Glutamatergic neuron (in vitro differentiated cells): ENCODE measurements around the gene TMEM229B. TPM values are rescaled to one million over a fixed set of nuclear protein-coding genes. Genes with fewer than 3 reads are reported as not detected.
A peak's percentile ranks its signal among the peaks of the same experiment; 100 is the strongest.

Experiments
- DNase-seq: peaks from one replicate; pipeline ENCODE4 v3.0.0; 2022
- H3K27ac Mint-ChIP-seq: one replicate; pipeline ENCODE4 v1.8.0; 2020; ENCODE audit warnings: mild to moderate bottlenecking, mixed read lengths, inconsistent platforms; ENCODE audit not compliant: unreplicated experiment
- H3K27me3 Mint-ChIP-seq: one replicate; pipeline ENCODE4 v1.8.0; 2020; ENCODE audit warnings: mild to moderate bottlenecking, moderate library complexity, mixed read lengths, inconsistent platforms; ENCODE audit not compliant: unreplicated experiment
- H3K36me3 Mint-ChIP-seq: one replicate; pipeline ENCODE4 v1.8.0; 2020; ENCODE audit warnings: mild to moderate bottlenecking, mixed read lengths, inconsistent platforms; ENCODE audit not compliant: unreplicated experiment
- H3K4me1 Mint-ChIP-seq: one replicate; pipeline ENCODE4 v1.8.0; 2020; ENCODE audit warnings: mild to moderate bottlenecking, low read depth, mixed read lengths, inconsistent platforms; ENCODE audit not compliant: unreplicated experiment
- H3K4me3 Mint-ChIP-seq: one replicate; pipeline ENCODE4 v1.8.0; 2020; ENCODE audit warnings: mild to moderate bottlenecking, mixed read lengths, inconsistent platforms; ENCODE audit not compliant: unreplicated experiment
- H3K9me3 Mint-ChIP-seq: one replicate; pipeline ENCODE4 v1.8.0; 2020; ENCODE audit warnings: mild to moderate bottlenecking, moderate library complexity, mixed read lengths, inconsistent platforms; ENCODE audit not compliant: unreplicated experiment
- CTCF ChIP-seq: fragments of 200-600 bp; sonication (generic); IDR thresholded peaks from one replicate; pipeline ENCODE4 v1.5.0; 2021; ENCODE audit not compliant: partially characterized antibody, unreplicated experiment
- total RNA-seq: library from RNA; stranded (reverse); fragmentation: NEBNext Ultra II Directional; extraction: Animal tissue kit (Norgen Biotek cat#: 25700); gene quantifications from one replicate; pipeline ENCODE4 v1.2.1, GENCODE V29; 2021; ENCODE audit not compliant: unreplicated experiment

The TMEM229B gene
- total RNA-seq, 1 donor from 2014 or later: 7.5 TPM

GRCh38 chr14:67497216-67497615, 8.7 kb upstream of the TMEM229B start:
- Mint-ChIP-seq H3K27ac (no peak overlapping the region), H3K9me3 (peaks cover 4% of the 10 kb centered on the region), H3K36me3 (peaks cover 9% of the 10 kb centered on the region), H3K27me3 (peaks cover 4% of the 10 kb centered on the region), H3K4me1 (no peaks in the 10 kb centered on the region), H3K4me3 (no peak overlapping the region)
- TF ChIP-seq CTCF: no peak
- no peak for DNase-seq

- Mint-ChIP-seq H3K27ac (no peak overlapping the region), H3K4me1 (no peaks in the 10 kb centered on the region), H3K27me3 (peaks cover 4% of the 10 kb centered on the region), H3K9me3 (peaks cover 4% of the 10 kb centered on the region), H3K4me3 (no peak overlapping the region), H3K36me3 (peaks cover 9% of the 10 kb centered on the region)
- TF ChIP-seq CTCF: no peak
- DNase-seq: no peak
Measured at GRCh38 chr14:67495827-67496226, 7.3 kb upstream of the TMEM229B start.

GRCh38 chr14:67493092-67493717, 4.7 kb upstream of the TMEM229B start:
- Mint-ChIP-seq H3K4me3 (no peak overlapping the region), H3K4me1 (no peaks in the 10 kb centered on the region), H3K27me3 (peaks cover 8% of the 10 kb centered on the region), H3K9me3 (peaks cover 6% of the 10 kb centered on the region), H3K27ac (no peak overlapping the region), H3K36me3 (peaks cover 9% of the 10 kb centered on the region)
- TF ChIP-seq CTCF: no peak
- no peak for DNase-seq

GRCh38 chr14:67492538-67492937, 4.0 kb upstream of the TMEM229B start:
- Mint-ChIP-seq H3K9me3 (peaks cover 6% of the 10 kb centered on the region), H3K27ac (peak overlapping the region; percentile 73), H3K4me3 (no peak overlapping the region), H3K27me3 (peaks cover 8% of the 10 kb centered on the region), H3K36me3 (peaks cover 9% of the 10 kb centered on the region), H3K4me1 (no peaks in the 10 kb centered on the region)
- DNase-seq: no peak
- no peak for TF ChIP-seq CTCF

- Mint-ChIP-seq H3K4me3 (no peak overlapping the region), H3K27me3 (peaks cover 8% of the 10 kb centered on the region), H3K4me1 (no peaks in the 10 kb centered on the region), H3K27ac (peak overlapping the region; percentile 73), H3K9me3 (peaks cover 6% of the 10 kb centered on the region), H3K36me3 (peaks cover 9% of the 10 kb centered on the region)
- peak; percentile 39 for DNase-seq
- no peak for TF ChIP-seq CTCF
Measured at GRCh38 chr14:67491741-67492507, 3.4 kb upstream of the TMEM229B start.
